ENCODE measurements around the gene WEE1.

DNA sequence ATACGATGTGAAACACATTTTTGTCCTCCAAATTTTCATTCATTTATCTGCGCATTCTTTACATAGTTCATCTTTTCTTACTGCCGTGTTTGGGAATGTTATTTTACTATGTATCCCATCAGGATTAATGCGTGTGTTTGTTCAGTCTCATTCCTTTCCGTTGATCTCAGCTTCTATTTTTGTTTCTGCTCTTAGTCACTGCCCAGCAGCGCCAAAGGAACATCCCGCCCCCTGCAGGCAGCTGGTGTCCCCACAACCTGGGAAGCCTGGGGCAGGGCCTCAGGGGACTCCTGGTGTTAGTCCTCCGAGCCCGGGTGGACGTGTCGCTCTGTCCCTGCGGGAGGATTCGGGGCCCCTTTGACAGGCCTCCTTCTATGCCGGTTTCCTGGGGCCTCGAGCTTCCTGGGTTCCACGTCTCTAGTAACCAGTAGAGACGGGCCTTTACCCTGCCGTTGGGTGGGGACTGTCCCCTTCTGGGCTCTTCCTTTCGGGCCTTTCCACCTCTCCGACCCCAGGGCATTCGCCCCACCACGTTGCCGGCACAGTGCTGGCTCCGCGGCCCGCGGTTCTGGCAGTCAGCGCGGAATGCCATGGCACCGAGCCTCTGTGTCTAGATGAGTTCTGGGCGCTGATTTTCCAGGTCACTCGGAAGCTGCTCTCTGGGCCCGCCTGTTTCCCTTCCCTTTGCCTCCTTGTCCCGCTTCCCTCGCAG lies 39.8 kb downstream of the WEE1 start:
- TF ChIP-seq, protein P1, sequence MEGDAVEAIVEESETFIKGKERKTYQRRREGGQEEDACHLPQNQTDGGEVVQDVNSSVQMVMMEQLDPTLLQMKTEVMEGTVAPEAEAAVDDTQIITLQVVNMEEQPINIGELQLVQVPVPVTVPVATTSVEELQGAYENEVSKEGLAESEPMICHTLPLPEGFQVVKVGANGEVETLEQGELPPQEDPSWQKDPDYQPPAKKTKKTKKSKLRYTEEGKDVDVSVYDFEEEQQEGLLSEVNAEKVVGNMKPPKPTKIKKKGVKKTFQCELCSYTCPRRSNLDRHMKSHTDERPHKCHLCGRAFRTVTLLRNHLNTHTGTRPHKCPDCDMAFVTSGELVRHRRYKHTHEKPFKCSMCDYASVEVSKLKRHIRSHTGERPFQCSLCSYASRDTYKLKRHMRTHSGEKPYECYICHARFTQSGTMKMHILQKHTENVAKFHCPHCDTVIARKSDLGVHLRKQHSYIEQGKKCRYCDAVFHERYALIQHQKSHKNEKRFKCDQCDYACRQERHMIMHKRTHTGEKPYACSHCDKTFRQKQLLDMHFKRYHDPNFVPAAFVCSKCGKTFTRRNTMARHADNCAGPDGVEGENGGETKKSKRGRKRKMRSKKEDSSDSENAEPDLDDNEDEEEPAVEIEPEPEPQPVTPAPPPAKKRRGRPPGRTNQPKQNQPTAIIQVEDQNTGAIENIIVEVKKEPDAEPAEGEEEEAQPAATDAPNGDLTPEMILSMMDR (IDR thresholded peaks at IDR 0.05), result peak; percentile 93 to 97 (median 96)
- TF ChIP-seq POLR2A (IDR thresholded peaks at IDR 0.05), result peak; percentile 56 to 66

Measured in Peyer's patch (tissue), 4 donors.